PC-9 (cell line): ENCODE measurements around the gene P2RX7.

Experiments
- CTCF ChIP-seq: fragments of 200-600 bp; sonication (generic); conservative IDR thresholded peaks from 2 replicates; pipeline ENCODE4 v1.6.1; 2017; ENCODE audit warnings: mixed run types, antibody characterized with exemption, mild to moderate bottlenecking, moderate library complexity
- EZH2 ChIP-seq: fragments of 200-600 bp; sonication (generic); IDR thresholded peaks from 2 replicates; pipeline ENCODE4 v1.8.0; 2017; ENCODE audit warnings: antibody characterized with exemption, low read depth

GRCh38 chr12:121108492-121108891 lies 24.2 kb upstream of the P2RX7 start:
- TF ChIP-seq CTCF: no peak
- TF ChIP-seq EZH2: no peak
